H9 (cell line): ENCODE data around the gene FLT3LG. TPM values are rescaled to one million over a fixed set of nuclear protein-coding genes. Genes with fewer than 3 reads are reported as not detected.

Experiments used
- DNase-seq: peaks from one replicate; pipeline ENCODE4 v3.0.0-alpha.2; 2017
- H2AFZ ChIP-seq: one replicate; pipeline ENCODE4 v1.6.1; 2013; ENCODE audit warnings: mild to moderate bottlenecking, low read length, control low read depth, moderate library complexity
- H2AK5ac ChIP-seq: 2 replicates; pipeline ENCODE4 v1.6.1; 2013; ENCODE audit warnings: low read length, control low read depth, mixed read lengths; ENCODE audit not compliant: insufficient read length
- H2BK120ac ChIP-seq: one replicate; pipeline ENCODE4 v1.6.1; 2013; ENCODE audit warnings: low read depth, mild to moderate bottlenecking, low read length, control low read depth, inconsistent platforms; ENCODE audit not compliant: poor library complexity, severe bottlenecking
- H2BK12ac ChIP-seq: 2 replicates; pipeline ENCODE4 v1.6.1; 2013; ENCODE audit warnings: low read length, control low read depth, mixed read lengths, low read depth; ENCODE audit not compliant: insufficient read length
- H2BK15ac ChIP-seq: 2 replicates; pipeline ENCODE4 v1.6.1; 2013; ENCODE audit warnings: low read depth, low read length, control low read depth
- H2BK20ac ChIP-seq: one replicate; pipeline ENCODE4 v1.6.1; 2013; ENCODE audit warnings: low read depth, mild to moderate bottlenecking, low read length, control low read depth, inconsistent platforms; ENCODE audit not compliant: poor library complexity, severe bottlenecking
- H2BK5ac ChIP-seq: 2 replicates; pipeline ENCODE4 v1.6.1; 2013; ENCODE audit warnings: low read length, control low read depth, mixed read lengths; ENCODE audit not compliant: insufficient read length
- H3K14ac ChIP-seq: 2 replicates; pipeline ENCODE4 v1.6.1; 2013; ENCODE audit warnings: low read length, control low read depth; ENCODE audit not compliant: insufficient read depth
- H3K18ac ChIP-seq: 2 replicates; pipeline ENCODE4 v1.6.1; 2013; ENCODE audit warnings: low read depth, mild to moderate bottlenecking, mixed read lengths, low read length, control low read depth; ENCODE audit not compliant: insufficient read length
- H3K23ac ChIP-seq: 2 replicates; pipeline ENCODE4 v1.6.1; 2013; ENCODE audit warnings: low read length, control low read depth, mixed read lengths, low read depth; ENCODE audit not compliant: insufficient read length
- H3K23me2 ChIP-seq: 2 replicates; pipeline ENCODE4 v1.6.1; 2013; ENCODE audit warnings: low read depth, mild to moderate bottlenecking, mixed read lengths, low read length, control low read depth; ENCODE audit not compliant: insufficient read length, poor library complexity, severe bottlenecking
- H3K27ac ChIP-seq: 2 replicates; pipeline ENCODE4 v1.5.1; 2013; ENCODE audit warnings: low read length, control low read depth, mixed read lengths, low read depth; ENCODE audit not compliant: insufficient read length
- H3K27me3 ChIP-seq: 2 replicates; pipeline ENCODE4 v1.6.1; 2013; ENCODE audit warnings: low read length, control low read depth, inconsistent platforms; ENCODE audit not compliant: insufficient read depth
- H3K4ac ChIP-seq: 2 replicates; pipeline ENCODE4 v1.6.1; 2013; ENCODE audit warnings: low read depth, mild to moderate bottlenecking, control low read depth, inconsistent platforms, low read length, moderate library complexity
- H3K4me1 ChIP-seq: 2 replicates; pipeline ENCODE4 v1.6.1; 2013; ENCODE audit warnings: low read length, control low read depth, inconsistent platforms; ENCODE audit not compliant: insufficient read depth
- H3K4me2 ChIP-seq: 2 replicates; pipeline ENCODE4 v1.6.1; 2013; ENCODE audit warnings: low read length, control low read depth, mixed read lengths; ENCODE audit not compliant: insufficient read length, insufficient read depth
- H3K56ac ChIP-seq: 2 replicates; pipeline ENCODE4 v1.6.1; 2013; ENCODE audit warnings: low read depth, mild to moderate bottlenecking, mixed read lengths, low read length, control low read depth; ENCODE audit not compliant: insufficient read length
- H3K79me1 ChIP-seq: 2 replicates; pipeline ENCODE4 v1.6.1; 2013; ENCODE audit warnings: low read depth, mild to moderate bottlenecking, moderate library complexity, low read length, control low read depth, inconsistent platforms; ENCODE audit not compliant: insufficient read depth, poor library complexity, severe bottlenecking
- H3K79me2 ChIP-seq: 2 replicates; pipeline ENCODE4 v1.6.1; 2013; ENCODE audit warnings: low read length, control low read depth, inconsistent platforms; ENCODE audit not compliant: insufficient read depth
- H3K9ac ChIP-seq: 2 replicates; pipeline ENCODE4 v1.6.1; 2013; ENCODE audit warnings: low read length, control low read depth, mixed read lengths; ENCODE audit not compliant: insufficient read length; ENCODE audit errors: extremely low read depth
- H3K9me3 ChIP-seq: one replicate; pipeline ENCODE4 v1.6.1; 2013; ENCODE audit warnings: low read depth, low read length, inconsistent platforms; ENCODE audit not compliant: control insufficient read depth
- H3T11ph ChIP-seq: one replicate; pipeline ENCODE4 v1.6.1; 2013; ENCODE audit warnings: mild to moderate bottlenecking, low read length, control low read depth, inconsistent platforms
- H4K20me1 ChIP-seq: one replicate; pipeline ENCODE4 v1.6.1; 2013; ENCODE audit not compliant: control insufficient read depth, insufficient read length, insufficient read depth
- H4K5ac ChIP-seq: 2 replicates; pipeline ENCODE4 v1.6.1; 2013; ENCODE audit warnings: low read depth, mild to moderate bottlenecking, mixed read lengths, low read length, control low read depth; ENCODE audit not compliant: insufficient read length
- H4K8ac ChIP-seq: replicated peaks from 2 replicates; pipeline ENCODE4 v1.6.1; 2013; ENCODE audit warnings: low read length, control low read depth, mixed read lengths, low read depth; ENCODE audit not compliant: insufficient read length
- H4K91ac ChIP-seq: 2 replicates; pipeline ENCODE4 v1.6.1; 2013; ENCODE audit warnings: low read depth, mild to moderate bottlenecking, moderate library complexity, mixed read lengths, low read length, control low read depth; ENCODE audit not compliant: insufficient read length
- H3K27ac Mint-ChIP-seq, 3 experiments: 2 replicates in 2 of 3; 3 replicates in 1 of 3; pipeline ENCODE4 v1.8.0; 2020 to 2021; ENCODE audit warnings: mixed read lengths in 3 of 3, mild to moderate bottlenecking in 1 of 3, moderate library complexity in 1 of 3
- H3K27me3 Mint-ChIP-seq: 2 replicates; pipeline ENCODE4 v1.8.0; 2021; ENCODE audit warnings: low read depth, mild to moderate bottlenecking, moderate library complexity, mixed read lengths
- H3K36me3 Mint-ChIP-seq, 3 experiments: 2 replicates in 2 of 3; 3 replicates in 1 of 3; pipeline ENCODE4 v1.8.0; 2020 to 2021; ENCODE audit warnings: low read depth in 3 of 3, mixed read lengths in 3 of 3; ENCODE audit not compliant: insufficient read depth in 1 of 3
- H3K4me1 Mint-ChIP-seq, 2 experiments: 2 replicates each; pipeline ENCODE4 v1.8.0; 2020; ENCODE audit warnings: mixed read lengths in 2 of 2
- H3K4me3 Mint-ChIP-seq, 2 experiments: 2 replicates in 1 of 2; 3 replicates in 1 of 2; pipeline ENCODE4 v1.8.0; 2020 to 2021; ENCODE audit warnings: mild to moderate bottlenecking in 2 of 2, mixed read lengths in 2 of 2, moderate library complexity in 1 of 2
- H3K9me3 Mint-ChIP-seq, 2 experiments: 2 replicates in 1 of 2; 3 replicates in 1 of 2; pipeline ENCODE4 v1.8.0; 2020; ENCODE audit warnings: mild to moderate bottlenecking in 2 of 2, mixed read lengths in 2 of 2, moderate library complexity in 1 of 2
- WGBS: extraction: QIAGEN DNeasy Blood & Tissue Kit; methylation state at CpG from one replicate; pipeline ENCODE4 v1.1.7; 2013; ENCODE audit warnings: missing lambda C conversion rate, low lambda C conversion rate, mixed read lengths; ENCODE audit not compliant: insufficient read length; ENCODE audit errors: extremely low coverage; 5-methylcytosine and 5-hydroxymethylcytosine counted together
- total RNA-seq: library from RNA; stranded (reverse); gene quantifications from 2 replicates; pipeline ENCODE4 v1.2.1, GENCODE V29; 2021
- TF ChIP-seq, protein P1 (sequence below): fragments of 200-600 bp; sonication (generic); conservative IDR thresholded peaks from 3 replicates; pipeline ENCODE4 v1.8.0; 2021; ENCODE audit warnings: antibody characterized with exemption, mild to moderate bottlenecking

The FLT3LG gene
- total RNA-seq, 1 experiment from 2014 or later = 2.1 TPM

DNA sequence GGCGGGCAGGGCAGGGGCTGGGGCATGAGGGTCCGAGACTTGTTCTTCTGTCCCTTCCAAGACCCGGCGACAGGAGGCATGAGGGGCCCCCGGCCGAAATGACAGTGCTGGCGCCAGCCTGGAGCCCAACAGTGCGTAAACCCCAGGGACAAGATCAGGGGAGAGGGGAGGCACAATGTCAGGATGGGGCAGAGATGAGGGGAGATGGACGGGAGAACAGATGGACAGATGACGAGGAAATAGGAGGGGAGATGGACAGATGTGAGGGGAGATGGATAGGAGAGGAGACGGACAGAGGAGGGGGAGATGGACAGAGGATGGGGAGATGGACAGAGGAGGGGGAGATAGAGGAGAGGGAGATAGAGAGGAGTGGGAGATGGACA is 518 bp downstream of the FLT3LG start:
- Histone ChIP-seq H3K27ac (no peak overlapping the region), H2BK120ac (no peak overlapping the region), H3K23me2 (no peaks in the 10 kb centered on the region), H4K8ac (no peak overlapping the region), H3K79me2 (no peaks in the 10 kb centered on the region), H3K9me3 (no peaks in the 10 kb centered on the region), H2BK20ac (no peak overlapping the region), H2AK5ac (no peak overlapping the region), H2BK15ac (no peak overlapping the region), H3T11ph (no peak overlapping the region), H3K27me3 (no peaks in the 10 kb centered on the region; the same call in 1 of the 2 replicates), H3K4me2 (peak overlapping the region; percentile 37), H3K14ac (no peak overlapping the region), H3K79me1 (no peaks in the 10 kb centered on the region), H3K4ac (no peak overlapping the region), H3K18ac (no peak overlapping the region), H3K9ac (no peak overlapping the region), H2AFZ (no peak overlapping the region), H2BK12ac (no peak overlapping the region), H4K5ac (no peak overlapping the region), H3K56ac (no peak overlapping the region), H4K91ac (no peak overlapping the region), H3K4me1 (peaks cover 3% of the 10 kb centered on the region; the same call in 1 of the 2 replicates), H2BK5ac (no peak overlapping the region), H4K20me1 (no peaks in the 10 kb centered on the region), H3K23ac (no peak overlapping the region)
- TF ChIP-seq, protein P1, sequence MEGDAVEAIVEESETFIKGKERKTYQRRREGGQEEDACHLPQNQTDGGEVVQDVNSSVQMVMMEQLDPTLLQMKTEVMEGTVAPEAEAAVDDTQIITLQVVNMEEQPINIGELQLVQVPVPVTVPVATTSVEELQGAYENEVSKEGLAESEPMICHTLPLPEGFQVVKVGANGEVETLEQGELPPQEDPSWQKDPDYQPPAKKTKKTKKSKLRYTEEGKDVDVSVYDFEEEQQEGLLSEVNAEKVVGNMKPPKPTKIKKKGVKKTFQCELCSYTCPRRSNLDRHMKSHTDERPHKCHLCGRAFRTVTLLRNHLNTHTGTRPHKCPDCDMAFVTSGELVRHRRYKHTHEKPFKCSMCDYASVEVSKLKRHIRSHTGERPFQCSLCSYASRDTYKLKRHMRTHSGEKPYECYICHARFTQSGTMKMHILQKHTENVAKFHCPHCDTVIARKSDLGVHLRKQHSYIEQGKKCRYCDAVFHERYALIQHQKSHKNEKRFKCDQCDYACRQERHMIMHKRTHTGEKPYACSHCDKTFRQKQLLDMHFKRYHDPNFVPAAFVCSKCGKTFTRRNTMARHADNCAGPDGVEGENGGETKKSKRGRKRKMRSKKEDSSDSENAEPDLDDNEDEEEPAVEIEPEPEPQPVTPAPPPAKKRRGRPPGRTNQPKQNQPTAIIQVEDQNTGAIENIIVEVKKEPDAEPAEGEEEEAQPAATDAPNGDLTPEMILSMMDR = no peak
- Mint-ChIP-seq H3K27me3 (peaks cover 19% of the 10 kb centered on the region), H3K27ac (no peak overlapping the region), H3K4me1 (peaks cover 11 to 24% of the 10 kb centered on the region in 2 experiments), H3K36me3 (peaks cover 1 to 13% (median 11%) of the 10 kb centered on the region in 3 experiments; a peak in 3 of 7 replicates), H3K9me3 (peaks cover 0 to 2% of the 10 kb centered on the region in 2 experiments; a peak in 1 of 5 replicates), H3K4me3 (peak overlapping the region; percentile 34 to 54; a peak in 2 of 5 replicates)
- no peak for DNase-seq
- no CpG with 5 or more reads among the region's 11 CpGs for whole genome bisulfite sequencing
